GM20000 (cell line): ENCODE results near the gene FAH.

ENCODE experiments used
- DNase-seq: peaks from one replicate; pipeline ENCODE4 v3.0.0; 2012; ENCODE audit warnings: low spot score
- TF ChIP-seq, protein P1 (sequence below): IDR thresholded peaks from 2 replicates; pipeline ENCODE4 v1.5.1; 2012; ENCODE audit warnings: mild to moderate bottlenecking, control low read depth; ENCODE audit errors: extremely low read depth, missing control alignments

FAH gene

DNA sequence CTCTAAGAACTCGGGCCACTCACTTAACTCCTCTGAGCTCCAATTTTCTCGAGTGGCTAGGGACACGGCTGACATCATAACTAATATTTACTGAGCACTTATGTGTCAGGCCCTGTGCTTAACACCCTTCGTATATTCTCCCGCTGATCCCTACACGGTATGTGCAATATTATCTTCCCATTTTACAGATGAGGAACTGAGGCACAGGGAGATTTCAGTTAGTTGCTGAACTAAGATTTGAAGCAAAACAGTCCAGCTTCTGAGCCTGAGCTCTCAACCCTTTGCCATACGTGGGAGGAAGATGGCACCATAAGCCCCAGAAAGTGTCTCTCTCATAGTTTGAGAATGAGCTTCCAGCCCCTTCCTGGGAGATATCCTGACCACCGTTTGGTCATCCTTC, 19.6 kb downstream of the FAH start:
- DNase-seq = no peak
- TF ChIP-seq, protein P1, sequence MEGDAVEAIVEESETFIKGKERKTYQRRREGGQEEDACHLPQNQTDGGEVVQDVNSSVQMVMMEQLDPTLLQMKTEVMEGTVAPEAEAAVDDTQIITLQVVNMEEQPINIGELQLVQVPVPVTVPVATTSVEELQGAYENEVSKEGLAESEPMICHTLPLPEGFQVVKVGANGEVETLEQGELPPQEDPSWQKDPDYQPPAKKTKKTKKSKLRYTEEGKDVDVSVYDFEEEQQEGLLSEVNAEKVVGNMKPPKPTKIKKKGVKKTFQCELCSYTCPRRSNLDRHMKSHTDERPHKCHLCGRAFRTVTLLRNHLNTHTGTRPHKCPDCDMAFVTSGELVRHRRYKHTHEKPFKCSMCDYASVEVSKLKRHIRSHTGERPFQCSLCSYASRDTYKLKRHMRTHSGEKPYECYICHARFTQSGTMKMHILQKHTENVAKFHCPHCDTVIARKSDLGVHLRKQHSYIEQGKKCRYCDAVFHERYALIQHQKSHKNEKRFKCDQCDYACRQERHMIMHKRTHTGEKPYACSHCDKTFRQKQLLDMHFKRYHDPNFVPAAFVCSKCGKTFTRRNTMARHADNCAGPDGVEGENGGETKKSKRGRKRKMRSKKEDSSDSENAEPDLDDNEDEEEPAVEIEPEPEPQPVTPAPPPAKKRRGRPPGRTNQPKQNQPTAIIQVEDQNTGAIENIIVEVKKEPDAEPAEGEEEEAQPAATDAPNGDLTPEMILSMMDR = no peak

- TF ChIP-seq, protein P1 = peak; percentile 78
- DNase-seq = peak; percentile 75
Measured at GRCh38 chr15:80173022-80173759, 20.4 kb downstream of the FAH start.

GRCh38 chr15:80174017-80174746, 21.4 kb downstream of the FAH start:
- TF ChIP-seq, protein P1 = no peak
- no peak for DNase-seq

DNA sequence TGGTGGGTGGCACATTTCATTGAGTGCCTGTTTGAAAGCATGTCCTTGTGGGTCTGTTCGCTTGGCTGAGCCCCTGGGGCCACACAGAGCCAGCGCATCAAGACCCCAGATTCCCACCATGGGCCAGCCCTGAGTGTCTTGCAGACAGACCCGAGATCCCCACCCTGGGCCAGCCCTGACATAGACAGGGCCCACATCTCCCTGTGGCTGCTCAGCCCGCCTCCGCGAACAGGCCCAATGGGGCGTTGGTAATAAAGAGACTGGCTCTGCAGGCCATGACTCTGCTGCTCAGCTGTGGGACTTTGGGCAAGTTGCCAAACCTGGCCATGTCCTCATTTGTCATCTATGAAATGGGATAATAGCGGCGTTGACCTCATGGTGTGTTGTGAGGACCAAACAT, 22.6 kb downstream of the FAH start:
- no peak for DNase-seq
- TF ChIP-seq, protein P1 = no peak

- TF ChIP-seq, protein P1 = no peak
- no peak for DNase-seq
Measured at GRCh38 chr15:80176443-80176842, 23.6 kb downstream of the FAH start.

GRCh38 chr15:80177156-80177555, 24.4 kb downstream of the FAH start:
- TF ChIP-seq, protein P1 = no peak
- DNase-seq = no peak

DNA sequence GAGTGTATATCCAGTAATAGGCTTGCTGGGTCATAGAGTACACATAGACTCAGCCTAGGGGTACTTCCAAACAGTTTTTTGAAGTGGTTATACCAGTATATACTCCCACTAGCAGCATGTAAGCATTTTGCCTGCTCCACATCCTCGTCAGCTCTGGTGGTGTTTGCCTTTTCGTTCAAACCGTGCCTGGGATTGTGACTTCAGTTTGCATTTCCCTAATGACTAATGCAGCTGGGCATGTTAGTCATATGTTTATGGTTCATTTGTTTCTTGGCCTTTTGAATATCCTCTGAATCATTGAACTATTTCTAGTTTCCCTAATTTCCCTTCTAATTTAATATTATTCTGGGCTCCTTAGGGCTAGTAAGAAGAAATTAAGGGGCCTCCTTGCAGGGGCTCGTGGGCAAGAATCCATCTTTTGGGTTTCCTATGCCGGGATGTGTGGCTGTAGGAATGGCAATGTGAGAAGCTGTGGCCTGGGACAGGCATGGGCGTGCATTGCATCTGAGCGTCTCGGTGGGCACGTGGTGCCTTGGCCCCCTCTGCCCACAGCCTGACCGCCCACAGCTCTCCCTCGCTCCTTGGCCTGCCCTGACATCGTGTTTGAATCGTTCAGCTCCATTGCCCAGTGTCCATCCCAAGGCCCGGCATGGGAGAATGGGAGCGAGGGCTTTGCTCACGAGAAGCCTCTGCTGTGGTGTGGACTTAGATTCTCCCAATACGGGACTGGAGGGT, 26.4 kb downstream of the FAH start:
- no peak for DNase-seq
- TF ChIP-seq, protein P1 = no peak
